ENCODE data around the gene ADAMTSL2.

DNA sequence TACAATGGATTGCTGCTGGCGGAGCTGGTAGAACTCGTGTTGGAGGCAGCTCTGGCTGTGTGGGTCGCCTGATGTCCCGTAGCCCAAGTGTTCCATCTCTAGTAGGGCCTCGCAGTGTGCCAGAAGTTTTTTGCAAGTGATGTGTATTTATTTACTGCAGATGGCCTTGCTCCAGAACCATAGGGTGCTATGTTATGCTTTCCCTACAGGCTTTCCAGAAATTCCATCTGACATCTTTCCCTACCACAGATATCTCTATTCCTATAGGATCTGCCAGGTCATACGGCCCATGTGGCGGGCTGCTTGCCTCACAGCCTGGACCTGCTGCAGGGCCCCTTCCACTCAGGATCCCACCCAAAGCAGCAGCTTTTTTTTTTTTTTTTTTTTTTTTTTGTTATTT lies 16.9 kb downstream of the ADAMTSL2 start:
- TF ChIP-seq, protein P1, sequence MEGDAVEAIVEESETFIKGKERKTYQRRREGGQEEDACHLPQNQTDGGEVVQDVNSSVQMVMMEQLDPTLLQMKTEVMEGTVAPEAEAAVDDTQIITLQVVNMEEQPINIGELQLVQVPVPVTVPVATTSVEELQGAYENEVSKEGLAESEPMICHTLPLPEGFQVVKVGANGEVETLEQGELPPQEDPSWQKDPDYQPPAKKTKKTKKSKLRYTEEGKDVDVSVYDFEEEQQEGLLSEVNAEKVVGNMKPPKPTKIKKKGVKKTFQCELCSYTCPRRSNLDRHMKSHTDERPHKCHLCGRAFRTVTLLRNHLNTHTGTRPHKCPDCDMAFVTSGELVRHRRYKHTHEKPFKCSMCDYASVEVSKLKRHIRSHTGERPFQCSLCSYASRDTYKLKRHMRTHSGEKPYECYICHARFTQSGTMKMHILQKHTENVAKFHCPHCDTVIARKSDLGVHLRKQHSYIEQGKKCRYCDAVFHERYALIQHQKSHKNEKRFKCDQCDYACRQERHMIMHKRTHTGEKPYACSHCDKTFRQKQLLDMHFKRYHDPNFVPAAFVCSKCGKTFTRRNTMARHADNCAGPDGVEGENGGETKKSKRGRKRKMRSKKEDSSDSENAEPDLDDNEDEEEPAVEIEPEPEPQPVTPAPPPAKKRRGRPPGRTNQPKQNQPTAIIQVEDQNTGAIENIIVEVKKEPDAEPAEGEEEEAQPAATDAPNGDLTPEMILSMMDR (conservative IDR thresholded peaks at IDR 0.05 in 1 of 2, IDR thresholded peaks at IDR 0.05 in 1 of 2; ENCODE audit: low read depth in 1 of 2, low read length in 2 of 2) = no peak
- no peak for TF ChIP-seq EZH2 (IDR thresholded peaks at IDR 0.05; ENCODE audit: low read length, missing control alignments)
